ENCODE data around the gene TMEM43.

Gene TMEM43

DNA sequence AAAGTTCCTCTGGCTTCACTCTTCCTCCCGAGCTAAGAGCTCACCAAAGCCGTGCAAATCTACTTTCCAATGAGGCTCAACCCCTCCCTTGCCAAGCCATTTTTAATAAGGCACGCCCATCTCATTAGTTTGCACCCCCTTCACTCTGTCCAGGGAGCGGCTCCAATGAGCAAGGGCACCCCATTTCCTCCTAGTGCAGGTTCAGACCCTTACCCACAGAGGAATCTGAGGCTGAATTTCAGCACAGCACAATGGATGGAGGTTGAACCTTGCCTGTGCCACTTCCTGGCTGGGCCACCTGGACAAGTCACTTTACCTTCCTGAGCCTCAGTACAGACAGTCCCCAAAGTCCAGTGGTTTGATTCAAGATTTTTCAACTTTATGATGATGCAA lies 28.1 kb downstream of the TMEM43 start:
- DNase-seq = no peak

DNA sequence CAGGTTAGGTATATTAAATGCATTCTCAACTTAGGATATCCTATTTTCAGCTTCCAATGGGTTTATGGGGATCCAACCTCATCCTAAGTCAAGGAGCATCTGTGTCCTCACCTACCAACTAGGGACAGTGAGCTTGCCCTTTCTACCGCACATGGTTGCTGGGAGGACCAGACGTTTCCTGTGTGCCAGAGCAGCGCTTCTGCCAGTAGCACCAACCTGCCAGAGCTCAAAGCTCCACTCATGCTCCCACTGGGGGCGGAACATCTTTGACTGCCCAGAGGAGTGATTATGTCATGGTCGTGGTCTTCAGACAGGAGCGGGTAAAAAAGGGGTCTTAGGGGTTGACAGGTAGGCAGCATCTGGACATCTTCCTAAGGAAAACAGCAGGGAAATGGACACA lies 28.8 kb downstream of the TMEM43 start:
- DNase-seq = no peak

DNA sequence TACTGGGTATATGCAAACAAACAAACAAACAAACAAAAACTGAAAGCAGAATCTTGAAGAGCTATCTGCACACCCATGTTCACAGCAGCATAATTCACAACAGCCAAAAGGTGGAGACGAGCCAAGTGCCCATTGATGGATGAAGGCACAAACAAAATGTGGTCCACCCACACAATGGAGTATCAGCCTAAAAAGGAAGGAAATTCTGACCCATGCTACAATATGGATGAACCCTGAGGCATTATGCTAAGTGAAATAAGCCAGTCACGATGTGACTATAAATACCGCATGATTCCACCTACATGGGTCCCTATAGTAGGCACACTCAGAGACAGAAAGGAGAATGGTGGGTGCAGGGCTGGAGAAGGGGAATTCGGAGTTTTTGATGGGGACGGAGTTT lies 29.4 kb downstream of the TMEM43 start:
- no peak for DNase-seq

DNA sequence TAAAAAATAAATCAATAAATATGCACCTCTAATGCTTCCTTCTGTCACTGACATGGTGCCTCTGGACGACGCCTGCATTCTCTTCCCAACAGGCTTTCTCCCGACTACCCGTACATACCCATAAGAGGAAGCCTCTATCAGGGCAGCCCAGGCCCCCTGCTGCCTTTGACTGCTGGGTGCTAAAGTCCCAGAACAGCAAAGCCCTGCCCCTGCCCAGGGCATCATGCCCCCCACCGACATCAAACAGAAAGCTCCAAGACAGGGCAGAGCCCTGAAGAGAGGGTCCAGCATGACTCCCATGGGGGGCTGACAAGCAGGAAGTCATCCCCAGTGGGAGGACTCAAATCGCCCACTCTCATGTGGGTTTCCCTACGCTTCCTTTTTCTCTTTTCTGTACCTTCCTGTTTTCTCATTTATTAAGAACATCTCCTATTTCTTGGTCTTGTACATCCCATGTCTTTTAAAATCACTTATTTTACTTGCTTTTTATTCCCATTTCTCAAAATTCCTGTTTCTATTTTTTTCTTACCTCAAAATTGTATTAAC lies 30.1 kb downstream of the TMEM43 start:
- no peak for DNase-seq

DNA sequence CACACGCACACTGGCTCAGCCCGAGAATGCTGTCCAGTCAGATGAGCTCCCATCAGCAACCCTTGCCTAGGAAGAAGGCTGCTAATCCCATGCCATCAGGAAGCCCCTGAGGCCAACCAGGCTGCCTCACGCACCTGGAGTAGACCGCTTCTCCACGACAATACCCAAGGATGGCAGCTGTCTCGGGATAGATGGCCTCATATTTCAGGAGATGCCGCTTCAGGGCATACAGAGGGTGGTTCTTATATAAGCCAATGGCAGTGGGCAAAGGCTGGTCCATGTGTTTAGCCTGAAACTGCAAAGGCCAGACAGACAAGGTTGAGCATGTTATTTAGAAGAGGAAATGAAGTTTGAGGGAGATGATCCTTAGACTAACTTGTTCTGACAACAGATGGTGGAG lies 31.3 kb downstream of the TMEM43 start:
- DNase-seq = no peak

DNA sequence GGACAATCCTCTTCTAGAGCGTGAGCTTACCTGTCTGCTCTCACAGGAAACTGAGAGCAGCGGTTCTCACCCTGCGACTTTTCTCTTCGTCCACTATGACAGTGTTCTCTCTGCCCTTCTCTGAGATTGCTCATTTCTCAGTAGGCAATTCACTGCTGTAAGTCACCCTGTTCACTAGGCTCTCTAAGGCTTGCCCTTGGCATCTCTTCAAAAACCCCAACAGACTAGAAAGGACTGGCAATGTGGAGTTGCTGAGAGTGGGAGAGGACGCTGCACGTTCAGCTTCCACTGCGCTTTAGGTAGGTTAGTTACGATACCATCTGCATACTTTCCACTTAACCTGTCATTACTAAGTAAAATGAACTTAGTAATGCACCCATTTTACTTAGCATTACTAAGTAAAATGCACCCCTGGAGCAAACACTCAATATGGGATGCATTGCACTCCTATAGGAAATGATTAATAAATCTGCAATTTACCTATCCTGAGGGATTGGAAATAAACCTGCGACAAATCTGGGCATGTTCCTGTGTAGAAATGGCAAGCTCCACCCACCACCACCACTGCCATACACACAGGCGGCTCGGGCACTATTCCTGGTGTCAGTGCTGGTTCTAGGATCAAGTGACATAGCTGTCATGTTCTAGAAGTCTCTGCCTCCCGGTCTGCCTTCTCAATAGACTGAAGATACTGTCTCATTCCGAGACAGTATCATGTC lies 32.1 kb downstream of the TMEM43 start:
- DNase-seq = no peak

DNA sequence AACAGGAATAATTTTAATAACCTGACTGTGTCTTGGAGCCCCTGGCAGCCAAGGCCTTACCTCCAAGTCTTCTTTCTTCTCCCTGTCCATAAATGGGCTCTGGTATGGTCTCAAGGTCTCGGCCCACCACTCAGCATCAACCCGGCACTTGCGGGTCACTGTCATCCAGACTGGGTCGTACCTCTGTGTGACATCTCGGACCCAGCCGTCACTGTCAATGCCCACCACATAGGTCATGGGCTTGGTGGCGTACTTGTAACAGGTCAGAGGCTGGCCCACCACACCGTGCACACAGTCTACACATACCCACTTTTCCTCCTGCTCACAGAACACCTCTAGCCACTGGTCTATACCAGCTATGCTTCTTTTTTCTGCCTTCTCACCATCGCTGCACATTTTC lies 33.1 kb downstream of the TMEM43 start:
- no peak for DNase-seq

DNA sequence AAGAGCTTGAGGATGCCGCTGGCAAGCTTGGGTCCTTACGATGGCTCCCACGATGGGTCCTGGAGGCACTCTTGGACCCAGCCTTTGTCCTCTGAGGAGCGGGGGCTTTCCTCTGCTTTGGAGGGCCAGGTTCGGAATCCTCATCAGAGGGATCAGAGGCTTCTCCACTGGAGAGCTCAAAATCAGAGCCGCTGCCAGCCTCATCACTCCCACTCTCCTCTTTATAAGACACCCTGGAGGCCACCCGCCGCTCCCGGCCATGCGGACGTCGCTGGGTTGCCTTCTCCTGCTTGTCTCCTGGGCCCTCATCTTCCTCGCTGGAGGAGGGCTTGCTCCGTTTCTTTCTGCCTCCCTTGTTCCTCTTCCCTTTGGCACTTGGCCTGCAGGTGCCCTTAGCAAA lies 33.5 kb downstream of the TMEM43 start:
- no peak for DNase-seq

DNA sequence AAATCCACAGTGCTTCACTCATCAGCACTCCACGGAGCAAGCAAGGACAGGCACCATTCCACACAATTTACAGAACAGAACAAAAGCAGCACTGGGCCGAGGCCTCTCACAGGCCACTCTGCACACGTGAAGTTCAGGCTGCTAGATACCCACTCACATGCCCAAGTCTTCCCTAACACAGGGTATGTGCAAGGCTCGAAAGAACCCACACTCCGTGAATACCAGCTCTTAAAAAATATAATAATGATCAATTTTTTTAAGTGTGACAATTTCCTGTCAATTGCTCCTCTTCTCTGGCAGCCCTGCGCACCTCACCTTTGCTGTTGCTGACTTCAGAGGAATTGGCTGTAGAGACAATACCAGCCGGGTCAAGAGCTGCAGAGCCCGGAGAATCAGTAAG lies 34.6 kb downstream of the TMEM43 start:
- no peak for DNase-seq

DNA sequence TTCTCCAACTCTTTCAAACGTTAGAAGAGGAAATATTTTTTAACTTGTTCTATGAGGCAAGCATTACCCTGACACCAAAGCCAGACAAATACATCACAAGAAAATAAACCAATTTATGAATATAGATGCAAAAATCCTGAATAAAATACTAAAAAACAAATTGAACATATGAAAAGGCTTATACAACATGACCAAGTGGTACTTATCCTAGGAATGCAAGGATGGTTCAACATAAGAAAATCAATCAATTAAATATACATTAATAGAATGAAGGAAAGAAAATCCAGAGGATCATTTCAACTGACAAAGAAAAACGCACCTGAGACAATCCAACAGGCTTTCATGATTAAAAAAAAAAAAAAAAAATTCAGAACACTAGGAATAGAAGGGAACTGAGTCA lies 36.4 kb downstream of the TMEM43 start:
- DNase-seq = no peak

DNA sequence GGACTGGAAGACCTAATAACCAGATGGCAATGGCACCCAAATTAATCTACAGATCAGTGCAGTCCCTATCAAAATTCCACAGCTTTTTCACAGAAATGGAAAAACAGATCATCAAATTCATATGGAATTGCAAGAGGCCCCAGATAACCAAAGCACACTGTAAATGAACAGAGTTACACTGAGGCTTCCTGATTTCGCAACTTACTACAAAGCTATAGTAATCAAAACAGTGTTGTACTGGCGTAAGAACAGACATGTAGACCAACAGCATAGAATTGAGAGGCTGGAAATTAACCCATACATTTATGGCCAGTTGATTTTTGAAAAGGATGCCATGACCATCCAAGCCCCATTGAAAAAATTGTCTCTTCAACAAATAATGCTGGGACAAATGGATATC lies 37.3 kb downstream of the TMEM43 start:
- DNase-seq = no peak

DNA sequence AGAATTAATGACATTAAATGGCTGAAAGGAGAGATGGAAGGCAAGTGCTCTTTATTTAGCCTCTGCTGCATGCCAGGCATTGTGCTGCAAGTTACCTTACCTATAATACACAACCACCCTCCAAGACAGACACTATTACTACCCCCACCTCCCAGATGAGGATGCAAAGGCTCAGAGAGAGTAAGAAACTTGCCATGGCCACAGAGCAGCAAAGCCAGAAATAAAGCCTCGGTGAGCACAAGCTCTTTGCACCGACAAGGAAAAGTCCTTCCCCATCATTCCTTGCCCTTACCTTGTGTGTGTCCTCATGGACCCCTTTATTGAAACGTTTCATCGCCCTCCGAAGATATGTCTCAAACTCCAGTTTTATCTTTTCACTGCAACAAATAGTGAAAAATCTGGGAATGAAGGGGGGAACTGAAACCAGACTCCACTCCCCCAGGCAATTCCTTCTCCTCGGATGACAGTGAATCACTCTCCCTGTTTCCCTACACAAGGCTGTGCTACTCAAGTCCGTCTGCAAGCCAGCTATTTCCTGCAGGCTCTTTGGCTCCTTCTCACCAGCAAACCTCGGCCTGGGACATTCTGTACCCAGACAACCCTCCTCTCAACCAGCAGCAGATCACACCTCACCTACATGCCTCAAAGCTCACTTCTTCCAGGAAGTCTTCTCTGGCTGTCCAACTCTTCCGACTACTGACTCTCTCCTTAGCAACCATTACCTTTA lies 42.2 kb downstream of the TMEM43 start:
- no peak for DNase-seq

DNA sequence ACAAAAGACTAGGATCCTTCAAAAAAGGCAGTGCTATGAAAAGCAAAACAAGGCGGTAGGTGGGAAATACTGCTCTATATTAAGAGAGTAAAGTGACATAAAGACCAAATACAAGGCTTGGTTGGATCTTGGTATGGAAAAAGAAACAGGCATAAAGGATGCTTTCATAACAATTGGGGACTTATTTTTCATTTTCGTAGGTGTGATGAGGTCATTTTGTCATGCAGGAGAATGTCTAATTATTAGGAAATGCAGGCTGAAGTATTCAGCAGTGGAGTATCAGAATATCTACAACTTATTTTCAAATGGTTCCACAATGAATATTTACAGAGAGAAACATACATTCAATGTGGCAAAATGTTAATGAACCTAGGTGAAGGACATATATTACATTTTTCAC lies 44.6 kb downstream of the TMEM43 start:
- DNase-seq = no peak

DNA sequence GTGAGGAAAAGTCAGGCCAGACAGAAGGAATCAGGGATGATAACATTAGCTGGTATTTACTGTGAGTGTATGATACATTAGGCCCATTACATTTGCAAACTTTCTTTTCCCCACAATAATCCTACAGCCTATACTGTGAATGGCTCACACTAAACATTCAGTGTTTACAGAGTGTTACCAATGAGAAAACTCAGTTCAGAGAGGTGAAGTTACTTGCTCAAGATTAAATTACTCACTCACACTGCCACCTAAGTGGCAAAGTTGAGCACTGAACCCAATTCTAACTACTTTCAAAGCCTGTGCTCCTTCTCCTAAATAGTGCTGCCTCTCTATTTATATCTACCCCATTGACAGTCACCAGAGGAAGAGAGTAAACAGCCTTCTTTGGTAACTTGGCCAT lies 45.0 kb downstream of the TMEM43 start:
- no peak for DNase-seq

DNA sequence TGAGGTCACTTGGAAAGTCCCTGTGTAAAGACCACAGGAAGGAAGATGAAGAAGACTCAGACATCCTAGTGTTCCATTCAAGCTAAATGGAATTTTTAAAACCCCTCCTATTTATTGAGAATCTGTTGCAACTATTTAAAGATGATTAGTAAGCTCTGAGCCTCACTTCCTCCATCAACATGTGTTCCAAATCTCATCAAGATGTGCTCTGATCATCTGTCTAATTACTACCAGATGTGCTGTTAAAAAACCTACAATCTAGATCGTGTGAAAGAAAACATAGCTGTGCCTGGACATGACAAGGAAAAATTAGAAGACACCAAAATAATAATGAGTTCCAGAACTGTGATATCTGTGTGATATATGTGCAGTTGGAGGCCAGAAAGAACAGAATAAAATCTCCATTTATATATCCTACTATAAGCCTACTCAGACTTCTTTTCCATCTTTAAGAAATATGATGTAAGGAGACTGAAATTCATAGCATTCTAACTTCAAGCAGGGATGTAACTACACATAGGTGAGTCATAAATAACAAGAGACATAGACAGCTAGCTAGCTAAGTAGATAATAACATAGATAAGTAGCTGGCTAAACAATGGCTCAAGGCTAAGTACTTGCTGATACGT lies 45.8 kb downstream of the TMEM43 start:
- no peak for DNase-seq

DNA sequence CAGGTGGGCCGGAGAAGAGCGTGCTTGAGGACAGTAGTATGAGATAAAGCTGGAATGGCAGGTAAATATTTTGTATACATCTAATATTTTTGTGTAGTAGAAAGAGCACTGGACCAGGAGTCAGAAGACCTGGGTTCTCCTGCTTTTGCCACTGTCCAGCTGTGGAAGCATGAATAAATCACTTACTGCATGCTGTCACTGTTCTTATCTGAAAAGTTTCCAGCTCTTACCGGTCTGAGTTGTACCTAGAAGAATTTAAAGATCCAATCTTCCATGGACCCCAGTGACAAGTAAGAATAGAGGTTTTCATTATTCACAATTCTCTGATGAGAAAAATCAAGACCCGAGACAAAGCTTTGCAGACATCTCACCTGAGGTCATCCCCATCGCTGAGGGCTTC lies 47.6 kb downstream of the TMEM43 start:
- no peak for DNase-seq

DNA sequence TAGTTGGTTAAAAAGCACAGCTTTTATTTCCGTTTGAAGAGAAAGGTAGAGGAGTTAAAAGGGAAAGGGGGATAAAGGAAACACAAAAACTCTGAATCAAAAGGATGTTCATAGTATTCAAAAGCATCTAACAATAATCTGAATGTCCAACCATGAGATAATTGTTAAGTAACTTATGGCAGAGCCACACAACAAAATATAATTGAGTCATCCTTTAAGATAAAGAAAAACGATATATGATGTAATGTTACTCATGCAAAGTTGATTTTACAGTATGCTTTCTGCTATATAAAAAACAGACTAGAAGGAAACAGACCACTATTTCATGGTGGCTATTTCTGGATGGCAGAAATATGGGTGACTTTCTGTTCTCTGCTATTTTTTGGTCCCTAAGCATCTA lies 49.6 kb downstream of the TMEM43 start:
- no peak for DNase-seq

DNA sequence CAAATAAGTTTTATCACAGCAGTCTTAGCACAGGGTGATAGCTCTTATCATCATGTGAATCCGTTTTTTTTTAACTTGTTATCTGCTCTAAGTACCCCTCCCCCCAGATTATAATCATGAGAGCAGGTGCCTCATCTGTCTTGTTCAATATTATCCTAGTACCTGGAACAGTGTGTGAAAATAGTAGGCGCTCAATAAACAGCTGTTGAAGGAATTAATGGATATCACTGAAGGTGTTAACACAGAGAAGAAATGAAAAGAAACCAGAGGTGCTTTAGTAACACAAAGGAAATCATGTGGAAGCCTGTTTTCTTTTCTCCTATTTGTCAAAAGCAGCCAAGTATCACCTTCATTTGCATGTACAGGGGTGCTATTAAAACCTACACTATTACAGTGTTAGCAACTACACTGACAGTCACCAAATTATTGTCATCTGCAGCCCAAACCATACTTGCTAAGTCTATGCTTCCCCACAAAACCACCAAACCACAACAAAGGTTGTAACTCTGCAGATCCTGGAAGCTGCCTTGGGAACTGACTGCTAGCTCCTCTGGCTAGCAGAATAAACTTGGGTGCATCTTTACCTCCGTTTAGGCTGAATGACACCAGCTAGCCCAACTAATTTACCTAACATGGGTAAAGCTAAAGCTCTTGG lies 50.7 kb downstream of the TMEM43 start:
- DNase-seq = no peak

DNA sequence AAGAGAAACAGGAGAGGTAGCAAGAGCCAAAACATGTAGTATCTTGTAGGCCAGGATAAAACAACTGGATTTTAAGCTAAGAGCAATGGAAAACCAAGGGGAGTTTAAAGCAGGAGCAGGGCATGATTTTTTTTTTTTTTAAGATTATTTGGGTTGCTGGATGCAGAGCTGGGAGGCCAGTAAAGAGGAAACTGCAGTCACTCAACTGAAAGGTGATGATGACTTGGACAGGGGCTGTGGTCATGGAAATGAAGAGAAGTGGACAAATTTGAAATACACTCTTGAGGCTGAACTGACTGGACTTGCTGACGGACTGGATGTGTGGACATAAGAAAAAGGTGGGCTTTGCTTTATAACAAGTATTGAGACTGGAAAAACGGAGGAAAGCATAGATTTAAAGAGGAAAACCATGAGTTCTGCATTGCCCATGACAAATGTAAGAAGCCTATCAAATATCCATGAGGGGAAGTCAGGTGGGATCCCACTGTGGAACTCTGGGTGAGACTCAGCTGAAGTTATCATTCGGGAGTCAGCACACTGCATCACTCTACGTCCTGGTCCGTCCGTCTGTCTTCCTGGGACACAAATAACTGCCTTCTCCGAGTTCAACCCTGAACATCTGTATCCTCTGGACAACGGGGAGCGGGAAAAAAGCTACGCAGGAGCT lies 52.9 kb downstream of the TMEM43 start:
- DNase-seq = no peak

DNA sequence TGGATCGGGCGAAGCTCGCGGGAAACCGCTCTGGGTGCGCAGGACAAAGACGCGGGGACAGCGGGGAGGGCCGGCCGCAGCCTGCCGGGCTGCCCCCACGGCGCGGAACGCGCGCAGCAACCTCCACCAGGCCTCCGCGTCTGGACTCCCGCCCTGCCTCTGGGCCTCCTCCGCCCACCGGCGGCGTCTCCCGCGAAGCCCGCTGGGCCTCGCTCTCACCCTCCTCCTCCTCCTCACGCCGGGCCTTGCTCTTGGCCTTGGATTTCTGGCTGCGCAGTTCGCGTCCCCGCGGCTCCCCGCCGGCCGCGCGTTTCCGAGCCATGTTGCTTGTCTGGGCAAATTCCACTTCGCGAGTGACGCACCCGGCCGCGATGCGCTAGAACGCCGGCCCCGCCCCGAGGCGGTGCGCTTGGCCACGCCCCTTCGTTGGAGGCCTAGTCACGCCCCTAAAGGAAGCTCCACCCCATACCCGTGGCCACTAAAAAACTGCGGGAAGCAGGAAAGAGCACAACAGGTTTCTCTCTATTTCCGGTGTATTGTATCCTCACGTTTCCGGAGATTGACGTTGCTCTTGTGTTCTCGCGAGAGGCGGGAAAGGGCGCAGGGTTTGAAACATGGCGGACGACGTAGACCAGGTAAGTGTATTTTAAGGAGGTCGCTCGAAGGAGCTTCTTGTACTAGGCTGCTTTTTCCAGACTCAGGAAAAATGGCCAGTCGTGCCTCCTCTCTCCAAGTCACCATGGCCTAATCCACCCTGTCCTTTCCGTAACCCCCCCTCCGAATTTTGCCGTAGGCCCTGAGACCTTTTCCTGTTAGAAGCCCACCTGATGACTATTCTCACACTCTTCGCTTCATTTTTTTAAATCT lies 53.6 kb downstream of the TMEM43 start, which contains the start of the genes LSM3 and XPC:
Gene LSM3, plus strand, starts transcription at position 571 of the 867 bp plus-strand sequence. Its CDS starts 44 bp downstream, at position 615.
Gene XPC, minus strand, starts transcription at position 355 of the 867 bp plus-strand sequence. Its CDS starts 33 bp downstream, at position 322.
- peak; percentile 91 for DNase-seq

DNA sequence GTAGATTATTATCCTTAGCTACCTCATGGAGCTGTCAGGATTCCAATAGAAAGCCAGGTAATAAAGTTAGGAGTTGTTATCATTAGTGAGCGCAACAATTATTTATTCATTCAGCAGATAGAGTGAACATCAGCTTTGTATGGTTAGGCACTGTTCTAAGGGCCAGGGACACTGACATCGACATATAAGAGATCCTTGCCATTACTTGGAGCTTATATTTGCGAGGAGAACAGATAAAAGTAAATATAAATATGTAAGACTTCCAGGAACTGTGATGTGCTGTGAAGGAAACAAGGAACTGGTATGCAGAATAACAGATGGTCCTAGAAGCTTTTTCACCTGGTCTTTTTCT lies 54.2 kb downstream of the TMEM43 start:
- DNase-seq = no peak

DNA sequence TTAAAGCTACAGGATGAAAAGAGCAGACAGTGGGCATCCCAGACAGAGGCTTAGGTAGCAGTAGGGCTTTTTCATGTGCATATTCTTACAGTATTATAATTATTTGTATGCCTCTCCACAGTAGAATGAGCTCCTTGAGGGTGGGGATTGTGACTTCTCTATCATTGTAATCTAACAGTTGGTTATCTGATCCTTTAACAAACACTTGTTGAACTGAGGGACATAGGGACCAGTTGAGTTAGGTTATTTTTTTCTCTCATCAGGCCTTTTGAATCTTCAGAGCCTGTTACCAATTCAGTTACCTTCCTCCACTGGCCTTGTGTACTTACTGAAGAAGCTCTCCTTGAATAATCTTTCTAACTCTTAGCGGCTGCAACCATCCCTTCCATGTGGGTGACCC lies 54.9 kb downstream of the TMEM43 start:
- no peak for DNase-seq

Measured in DMS 273 treated with DMSO at 0.1 percent for 48 hours (cell line).